ENCODE results near the gene VRTN. TPM values are rescaled to one million over a fixed set of nuclear protein-coding genes. Genes with fewer than 3 reads are reported as not detected.

The VRTN gene, protein sequence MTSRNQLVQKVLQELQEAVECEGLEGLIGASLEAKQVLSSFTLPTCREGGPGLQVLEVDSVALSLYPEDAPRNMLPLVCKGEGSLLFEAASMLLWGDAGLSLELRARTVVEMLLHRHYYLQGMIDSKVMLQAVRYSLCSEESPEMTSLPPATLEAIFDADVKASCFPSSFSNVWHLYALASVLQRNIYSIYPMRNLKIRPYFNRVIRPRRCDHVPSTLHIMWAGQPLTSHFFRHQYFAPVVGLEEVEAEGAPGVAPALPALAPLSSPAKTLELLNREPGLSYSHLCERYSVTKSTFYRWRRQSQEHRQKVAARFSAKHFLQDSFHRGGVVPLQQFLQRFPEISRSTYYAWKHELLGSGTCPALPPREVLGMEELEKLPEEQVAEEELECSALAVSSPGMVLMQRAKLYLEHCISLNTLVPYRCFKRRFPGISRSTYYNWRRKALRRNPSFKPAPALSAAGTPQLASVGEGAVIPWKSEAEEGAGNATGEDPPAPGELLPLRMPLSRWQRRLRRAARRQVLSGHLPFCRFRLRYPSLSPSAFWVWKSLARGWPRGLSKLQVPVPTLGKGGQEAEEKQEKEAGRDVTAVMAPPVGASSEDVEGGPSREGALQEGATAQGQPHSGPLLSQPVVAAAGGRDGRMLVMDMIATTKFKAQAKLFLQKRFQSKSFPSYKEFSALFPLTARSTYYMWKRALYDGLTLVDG
- not detected for total RNA-seq
- long read RNA-seq, result 0 reads

GRCh38 chr14:74348241-74348734, at the start of gene VRTN:
TSS of gene VRTN (plus strand) at chr14:74348471. CDS start at chr14:74356784, 8,313 bp downstream.
- no peak within 1 kb of the TSS for H3K27ac ChIP-seq
- no peaks in the 10 kb centered on the region for H3K9me3 ChIP-seq
- H3K4me1 ChIP-seq, result no peaks in the 10 kb centered on the region
- no peak within 1 kb of the TSS for H3K4me3 ChIP-seq
- no peak for DNase-seq
- TF ChIP-seq POLR2A (IDR thresholded peaks at IDR 0.05), result no peak
- TF ChIP-seq, protein P1, sequence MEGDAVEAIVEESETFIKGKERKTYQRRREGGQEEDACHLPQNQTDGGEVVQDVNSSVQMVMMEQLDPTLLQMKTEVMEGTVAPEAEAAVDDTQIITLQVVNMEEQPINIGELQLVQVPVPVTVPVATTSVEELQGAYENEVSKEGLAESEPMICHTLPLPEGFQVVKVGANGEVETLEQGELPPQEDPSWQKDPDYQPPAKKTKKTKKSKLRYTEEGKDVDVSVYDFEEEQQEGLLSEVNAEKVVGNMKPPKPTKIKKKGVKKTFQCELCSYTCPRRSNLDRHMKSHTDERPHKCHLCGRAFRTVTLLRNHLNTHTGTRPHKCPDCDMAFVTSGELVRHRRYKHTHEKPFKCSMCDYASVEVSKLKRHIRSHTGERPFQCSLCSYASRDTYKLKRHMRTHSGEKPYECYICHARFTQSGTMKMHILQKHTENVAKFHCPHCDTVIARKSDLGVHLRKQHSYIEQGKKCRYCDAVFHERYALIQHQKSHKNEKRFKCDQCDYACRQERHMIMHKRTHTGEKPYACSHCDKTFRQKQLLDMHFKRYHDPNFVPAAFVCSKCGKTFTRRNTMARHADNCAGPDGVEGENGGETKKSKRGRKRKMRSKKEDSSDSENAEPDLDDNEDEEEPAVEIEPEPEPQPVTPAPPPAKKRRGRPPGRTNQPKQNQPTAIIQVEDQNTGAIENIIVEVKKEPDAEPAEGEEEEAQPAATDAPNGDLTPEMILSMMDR (IDR thresholded peaks at IDR 0.05), result no peak
- 29% methylated on average over 1 of the region's 12 CpGs for WGBS (ENCODE audit: insufficient coverage, low coverage, low lambda C conversion rate, missing lambda C conversion rate)
- no peaks in the 10 kb centered on the region for H3K36me3 ChIP-seq
- intact Hi-C loops (cut with DNase I), result no loop called here
- H3K27me3 ChIP-seq, result no peaks in the 10 kb centered on the region
- ATAC-seq, result no peak

DNA sequence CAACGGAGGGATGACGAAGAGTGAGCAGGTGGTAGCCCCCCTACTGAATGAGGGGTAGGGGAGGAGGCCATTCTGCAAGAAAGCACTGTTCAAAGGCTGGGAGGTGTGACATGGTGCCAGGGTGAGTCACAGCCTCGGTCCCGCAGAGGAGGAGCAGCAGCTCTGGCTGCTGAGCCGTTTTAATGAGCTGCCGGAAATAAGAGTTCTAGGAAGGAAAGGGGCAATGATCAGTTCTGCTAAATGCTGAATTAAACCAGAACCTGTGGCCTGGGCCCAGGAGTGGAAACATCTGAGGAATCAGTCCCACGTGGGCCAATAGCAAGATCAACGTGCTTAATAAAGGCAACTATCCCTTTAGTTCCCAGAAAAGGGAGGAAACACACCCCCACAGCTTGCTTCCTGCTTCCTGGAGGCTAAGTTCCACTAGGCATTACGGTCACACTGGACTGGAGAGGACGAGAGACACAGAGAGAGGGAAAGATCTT, 49.2 kb upstream of the VRTN start:
- no peaks in the 10 kb centered on the region for H3K9me3 ChIP-seq
- H3K27me3 ChIP-seq, result no peaks in the 10 kb centered on the region
- WGBS (ENCODE audit: insufficient coverage, low coverage, low lambda C conversion rate, missing lambda C conversion rate), result 60% methylated on average over 6 of the region's 10 CpGs
- H3K4me1 ChIP-seq, result peaks cover 0 to 6% (median 2%) of the 10 kb centered on the region in 4 donors
- H3K4me3 ChIP-seq, result no peak overlapping the region
- H3K36me3 ChIP-seq, result peaks cover 0 to 34% (median 8%) of the 10 kb centered on the region in 4 donors
- DNase-seq (no peak), ATAC-seq (peak in 2 of 4 donors; percentile 7 to 16)
- no peak for TF ChIP-seq POLR2A (IDR thresholded peaks at IDR 0.05)
- TF ChIP-seq, protein P1 (IDR thresholded peaks at IDR 0.05), result no peak
- intact Hi-C loops (cut with DNase I), result no loop called here
- peak overlapping the region in 1 of 3 donors; percentile 19 for H3K27ac ChIP-seq

DNA sequence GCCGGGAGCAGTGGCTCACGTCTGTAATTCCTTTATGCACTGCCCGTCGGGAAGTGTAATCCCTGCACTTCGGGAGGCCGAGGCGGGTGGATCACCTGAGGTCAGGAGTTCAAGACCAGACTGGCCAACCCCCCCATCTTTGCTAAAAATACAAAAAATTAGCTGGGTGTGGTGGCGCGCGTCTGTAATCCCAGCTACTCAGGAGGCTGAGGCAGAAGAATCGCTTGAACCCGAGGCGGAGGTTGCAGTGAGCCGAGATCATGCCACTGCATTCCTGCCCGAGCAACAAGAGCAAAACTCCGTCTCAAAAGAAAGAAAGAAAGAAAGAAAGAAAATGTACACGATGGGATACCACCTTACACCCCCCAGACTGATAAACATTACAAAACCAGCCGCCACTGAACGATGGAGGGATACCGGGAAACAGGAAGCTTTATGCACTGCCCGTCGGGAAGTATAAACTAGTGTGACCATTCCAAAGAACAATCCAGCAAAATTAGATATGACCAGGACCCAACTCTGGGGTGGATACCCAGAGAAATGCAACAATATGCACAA, 46.6 kb upstream of the VRTN start:
- 18% methylated on average over 22 of the region's 22 CpGs for WGBS (ENCODE audit: insufficient coverage, low coverage, low lambda C conversion rate, missing lambda C conversion rate)
- peak overlapping the region; percentile 75 to 97 (median 94) for H3K4me3 ChIP-seq
- H3K9me3 ChIP-seq, result no peaks in the 10 kb centered on the region
- no peak for TF ChIP-seq POLR2A (IDR thresholded peaks at IDR 0.05)
- TF ChIP-seq, protein P1 (IDR thresholded peaks at IDR 0.05), result no peak
- H3K4me1 ChIP-seq, result peaks cover 0 to 6% (median 2%) of the 10 kb centered on the region in 4 donors
- no peak for ATAC-seq
- DNase-seq, result no peak
- peak overlapping the region in 1 of 3 donors; percentile 89 for H3K27ac ChIP-seq
- H3K36me3 ChIP-seq, result peaks cover 0 to 25% (median 7%) of the 10 kb centered on the region in 4 donors
- no peaks in the 10 kb centered on the region for H3K27me3 ChIP-seq
- intact Hi-C loops (cut with DNase I), result no loop called here

- Histone ChIP-seq H3K27me3 (no peaks in the 10 kb centered on the region), H3K9me3 (no peaks in the 10 kb centered on the region), H3K36me3 (peaks cover 0 to 20% (median 4%) of the 10 kb centered on the region in 4 donors), H3K4me3 (peak overlapping the region; percentile 75 to 97 (median 94)), H3K27ac (peak overlapping the region; percentile 58 to 89 (median 86)), H3K4me1 (peaks cover 0 to 6% (median 2%) of the 10 kb centered on the region in 4 donors)
- DNase-seq, result no peak
- intact Hi-C loops (cut with DNase I), result no loop called here
- under 1% methylated on average over 6 of the region's 6 CpGs for WGBS (ENCODE audit: insufficient coverage, low coverage, low lambda C conversion rate, missing lambda C conversion rate)
- TF ChIP-seq, protein P1 (IDR thresholded peaks at IDR 0.05), result peak; percentile 35 to 45 (median 39)
- no peak for TF ChIP-seq POLR2A (IDR thresholded peaks at IDR 0.05)
- ATAC-seq, result peak; percentile 55 to 66 (median 60)
These were observed 46.1 kb upstream of the VRTN start for GRCh38 chr14:74302152-74302628.
